ENCODE results near the gene USP36. TPM values are rescaled to one million over a fixed set of nuclear protein-coding genes. Genes with fewer than 3 reads are reported as not detected.

The USP36 gene
- total and polyA plus RNA-seq, 9 of the 15 experiments (the other 6 are each of a cell fraction or from before 2014, with no cell fraction given) = 6.4 to 72.8 (median 22.5) TPM

- ATAC-seq = no peak
- in situ Hi-C loops (cut with MboI) (no loop called here), intact Hi-C loops (cut with micrococcal nuclease) (no loop called here)
- Histone ChIP-seq H3K79me2 (ENCODE audit: control insufficient read depth, insufficient read depth, low read length) (peaks cover 14% of the 10 kb centered on the region), H2AFZ (ENCODE audit: low read depth, low read length) (no peak overlapping the region), H3K9me3 (replicated peaks; ENCODE audit: control insufficient read depth, insufficient read depth, low read depth, low read length) (no peaks in the 10 kb centered on the region), H3K4me2 (ENCODE audit: insufficient read depth, low read length) (no peak overlapping the region), H3K36me3 (ENCODE audit: control insufficient read depth, insufficient read depth, low read length) (peaks cover 96% of the 10 kb centered on the region), H3K4me1 (replicated peaks in 1 of 2; ENCODE audit: control insufficient read depth in 2 of 2, insufficient read depth in 2 of 2, low read length in 2 of 2) (no peaks in the 10 kb centered on the region), H3K27me3 (ENCODE audit: control insufficient read depth in 2 of 2, insufficient read depth in 2 of 2, low read length in 2 of 2) (no peaks in the 10 kb centered on the region), H3K9ac (ENCODE audit: insufficient read depth in 1 of 2, low read depth in 2 of 2, low read length in 2 of 2) (no peak overlapping the region), H4K20me1 (replicated peaks; ENCODE audit: control insufficient read depth, insufficient read depth, low read length) (peaks cover 7% of the 10 kb centered on the region; the same call in 1 of the 2 replicates), H3K4me3 (no peak overlapping the region), H3K27ac (ENCODE audit: extremely low read depth, low read depth, low read length) (no peak overlapping the region), H3K9me1 (ENCODE audit: control insufficient read depth, insufficient read depth, low read length) (no peaks in the 10 kb centered on the region)
- no peak for TF ChIP-seq U2AF1 (optimal IDR thresholded peaks at IDR 0.05; ENCODE audit: low read depth, low read length)
- no peak for TF ChIP-seq TSC22D4 (tag; IDR thresholded peaks at IDR 0.05)
- no peak for TF ChIP-seq BDP1 (IDR thresholded peaks at IDR 0.05; ENCODE audit: insufficient read depth, insufficient read length)
- no peak for TF ChIP-seq POU5F1 (IDR thresholded peaks at IDR 0.05; ENCODE audit: borderline replicate concordance, low read depth, low read length, partially characterized antibody)
- TF ChIP-seq KLF1 (tag; IDR thresholded peaks at IDR 0.05) = no peak
- no TSS peak for BruUV-seq (replicated peaks)
- DNase-seq (ENCODE audit: extremely low read depth in 1 of 4, low spot score in 3 of 4) = no peak
- FAIRE-seq = no peak
- ChIA-PET CTCF (ENCODE audit: low intra/inter-chr PET ratio) (no interaction called here), POLR2A (no interaction called here)
- 97% methylated on average over 2 of the region's 2 CpGs for WGBS (ENCODE audit: insufficient coverage, low coverage, missing lambda C conversion rate)
Observed at GRCh38 chr17:78832541-78832810, 8.1 kb downstream of the USP36 start.

- H3K36me3 ChIP-seq (ENCODE audit: control insufficient read depth, insufficient read depth, low read length) = peaks cover 95% of the 10 kb centered on the region
- no peak overlapping the region for H3K4me2 ChIP-seq (ENCODE audit: insufficient read depth, low read length)
- peaks cover 9% of the 10 kb centered on the region; the same call in 2 of the 3 replicates for H3K79me2 ChIP-seq (ENCODE audit: control insufficient read depth, insufficient read depth, low read length)
- BruUV-seq (replicated peaks) = no TSS peak
- no peak for ATAC-seq
- no peak overlapping the region for H2AFZ ChIP-seq (ENCODE audit: low read depth, low read length)
- H3K4me3 ChIP-seq = no peak overlapping the region
- H3K9ac ChIP-seq (ENCODE audit: insufficient read depth in 1 of 2, low read depth in 2 of 2, low read length in 2 of 2) = no peak overlapping the region
- H3K27me3 ChIP-seq (ENCODE audit: control insufficient read depth in 2 of 2, insufficient read depth in 2 of 2, low read length in 2 of 2) = no peaks in the 10 kb centered on the region
- no peak for FAIRE-seq
- DNase-seq (ENCODE audit: extremely low read depth in 1 of 4, low spot score in 3 of 4) = no peak
- in situ Hi-C loops (cut with MboI) (no loop called here), intact Hi-C loops (cut with micrococcal nuclease) (no loop called here)
- peaks cover 3% of the 10 kb centered on the region; the same call in 1 of the 2 replicates for H4K20me1 ChIP-seq (replicated peaks; ENCODE audit: control insufficient read depth, insufficient read depth, low read length)
- POLR2A ChIA-PET = no interaction called here
- H3K9me1 ChIP-seq (ENCODE audit: control insufficient read depth, insufficient read depth, low read length) = no peaks in the 10 kb centered on the region
- no peaks in the 10 kb centered on the region for H3K9me3 ChIP-seq (replicated peaks; ENCODE audit: control insufficient read depth, insufficient read depth, low read depth, low read length)
- CTCF ChIA-PET (ENCODE audit: low intra/inter-chr PET ratio) = no interaction called here
- H3K27ac ChIP-seq (ENCODE audit: extremely low read depth, low read depth, low read length) = no peak overlapping the region
- WGBS (ENCODE audit: insufficient coverage, low coverage, missing lambda C conversion rate) = 95% methylated on average over 12 of the region's 15 CpGs
- H3K4me1 ChIP-seq (replicated peaks in 1 of 2; ENCODE audit: control insufficient read depth in 2 of 2, insufficient read depth in 2 of 2, low read length in 2 of 2) = no peaks in the 10 kb centered on the region
- TF ChIP-seq SMC3 (conservative IDR thresholded peaks at IDR 0.05; ENCODE audit: insufficient read depth, low read depth, low read length) (no peak), MXI1 (IDR thresholded peaks at IDR 0.05; ENCODE audit: low read depth, low read length) (no peak), MCM5 (IDR thresholded peaks at IDR 0.05; ENCODE audit: low read depth) (no peak), RBM14 (IDR thresholded peaks at IDR 0.05; ENCODE audit: borderline replicate concordance, insufficient read depth, low read depth, low read length) (no peak), YY1 (IDR thresholded peaks at IDR 0.05; ENCODE audit: borderline replicate concordance in 1 of 3, control insufficient read depth in 1 of 3, extremely low read depth in 1 of 3, insufficient read depth in 3 of 3, insufficient read length in 1 of 3, insufficient replicate concordance in 2 of 3, low read depth in 1 of 3, low read length in 2 of 3) (no peak), ZNF146 (CRISPR knock-in tag; IDR thresholded peaks at IDR 0.05; ENCODE audit: unreplicated experiment) (no peak), FOXP4 (CRISPR knock-in tag; IDR thresholded peaks at IDR 0.05; ENCODE audit: borderline replicate concordance) (no peak), ZFP36 (IDR thresholded peaks at IDR 0.05; ENCODE audit: low read depth, low read length, partially characterized antibody) (no peak)
Observed at GRCh38 chr17:78831688-78832540, 8.7 kb downstream of the USP36 start.

Measured in K562 (cell line).